Left kidney (tissue), 2 donors: ENCODE measurements around the gene CCDC78. TPM values are rescaled to one million over a fixed set of nuclear protein-coding genes. Genes with fewer than 3 reads are reported as not detected.
"Not testable (repeated sequence)": the region's sequence is repeated elsewhere in the genome, so short reads cannot be mapped to it uniquely, and the experiment has no call there.

Source experiments
- DNase-seq: peaks from one replicate; pipeline ENCODE4 v3.0.0-alpha.2; 2013
- polyA plus RNA-seq: library from polyadenylated mRNA; unstranded; fragments of 120-200 nt; gene quantifications from one replicate; pipeline ENCODE4 v1.2.1, GENCODE V29; 2013; ENCODE audit not compliant: insufficient read length

CCDC78 gene
- polyA plus RNA-seq, 1 donor: 2.0 TPM

DNA sequence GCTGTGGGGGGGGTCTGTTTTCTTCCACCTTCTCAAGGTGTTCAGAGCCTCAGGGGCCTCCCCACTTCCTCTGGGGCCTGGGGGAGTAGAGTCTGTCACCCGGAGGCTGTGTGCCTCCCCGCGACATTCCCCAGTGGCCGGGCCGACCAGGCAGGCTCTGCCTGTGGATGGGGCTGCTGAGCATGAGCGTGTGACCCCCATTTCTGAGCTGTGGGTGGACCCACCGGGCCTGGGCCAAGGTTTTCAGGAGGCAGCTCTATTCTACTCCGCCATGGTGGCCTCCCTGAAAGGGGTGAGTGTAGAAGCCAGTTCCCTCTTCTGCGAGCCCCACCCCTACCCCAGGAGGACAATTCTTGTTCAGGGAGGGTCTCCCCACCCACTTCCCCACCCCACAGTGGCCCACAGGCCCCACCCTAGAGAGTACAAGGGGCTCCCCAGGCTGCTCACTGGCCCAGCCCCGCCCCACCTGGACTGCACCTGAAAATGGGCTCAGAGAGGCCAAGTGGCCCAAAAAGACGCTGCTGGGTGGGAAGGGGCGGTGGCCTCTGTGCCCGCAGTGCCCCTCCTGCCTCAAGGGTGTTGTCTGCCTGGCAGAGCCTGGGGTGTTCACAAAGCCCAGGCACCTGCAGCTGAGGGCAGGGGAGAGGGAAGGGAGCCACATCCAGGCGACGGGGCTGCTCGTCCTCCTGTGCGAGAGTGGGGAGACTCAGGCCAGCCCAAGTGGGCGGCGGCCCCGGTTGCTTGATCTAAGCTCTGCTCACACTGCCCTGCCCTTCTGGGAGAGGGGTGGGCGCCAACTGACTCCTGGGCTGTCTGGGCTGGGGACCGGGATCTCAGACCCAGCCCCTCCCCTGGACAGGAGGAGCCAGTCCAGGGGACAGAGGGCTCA, 35.6 kb upstream of the CCDC78 start:
- DNase-seq: no peak

DNA sequence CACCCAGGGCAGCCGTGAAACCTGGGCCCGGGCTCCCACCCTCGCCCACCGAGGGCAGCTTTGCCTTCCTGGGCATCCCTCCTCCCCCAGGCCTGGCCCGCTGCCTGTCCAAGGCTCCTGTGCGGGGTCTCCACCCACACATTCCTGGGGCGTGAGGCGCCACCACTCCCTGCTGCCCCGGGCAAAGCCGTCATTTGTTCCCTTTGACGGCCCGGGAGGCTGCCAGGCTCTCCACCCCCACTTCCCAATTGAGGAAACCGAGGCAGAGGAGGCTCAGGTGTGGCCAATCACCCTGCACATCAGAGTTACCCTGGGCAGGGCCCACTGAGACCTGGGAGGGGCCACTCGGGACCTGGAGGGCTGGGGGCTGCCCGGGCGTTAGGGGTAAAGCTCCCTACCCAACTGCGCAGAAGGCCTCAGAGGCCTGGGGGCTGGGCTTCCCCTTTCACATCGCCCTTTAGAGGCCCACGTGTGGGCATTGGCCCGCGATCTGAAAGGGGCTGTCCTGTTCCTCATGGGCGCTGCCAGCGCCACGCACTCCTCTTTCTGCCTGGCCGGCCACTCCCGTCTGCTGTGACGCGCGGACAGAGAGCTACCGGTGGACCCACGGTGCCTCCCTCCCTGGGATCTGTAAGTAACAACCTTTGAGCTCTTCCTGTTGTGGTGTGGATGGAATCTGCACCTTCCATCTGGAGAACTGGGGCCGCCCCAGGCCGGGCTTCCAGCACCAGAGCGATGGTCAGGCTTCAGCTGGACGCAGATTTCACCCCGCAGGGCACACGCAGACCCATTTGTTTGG, 34.5 kb upstream of the CCDC78 start, which contains the start of gene MSLN:
Gene MSLN, plus strand, starts transcription at position 190 of the 799 bp plus-strand sequence. CDS start 1,947 bp downstream, outside the sequence.
- DNase-seq: no peak

DNA sequence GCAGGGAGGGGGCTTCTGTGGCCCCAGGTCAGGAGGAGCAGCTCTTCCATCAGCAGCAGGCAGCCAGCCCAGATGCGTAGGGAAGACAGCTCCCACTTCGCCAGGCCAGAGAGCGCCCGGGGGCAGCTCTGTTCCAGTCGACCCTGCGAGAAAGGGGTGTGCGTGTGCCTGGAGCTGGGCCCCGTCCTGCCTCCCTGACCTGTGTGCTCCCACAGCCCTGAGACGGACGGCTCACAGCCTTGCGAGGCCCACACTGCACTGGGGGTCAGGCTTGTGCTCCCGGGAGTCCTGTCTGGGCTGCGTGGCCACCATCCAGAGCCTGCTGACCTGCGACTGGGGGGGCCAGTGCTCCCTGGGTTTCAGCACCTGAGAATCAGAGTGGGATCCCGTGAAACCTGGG, 33.8 kb upstream of the CCDC78 start:
- no peak for DNase-seq

DNA sequence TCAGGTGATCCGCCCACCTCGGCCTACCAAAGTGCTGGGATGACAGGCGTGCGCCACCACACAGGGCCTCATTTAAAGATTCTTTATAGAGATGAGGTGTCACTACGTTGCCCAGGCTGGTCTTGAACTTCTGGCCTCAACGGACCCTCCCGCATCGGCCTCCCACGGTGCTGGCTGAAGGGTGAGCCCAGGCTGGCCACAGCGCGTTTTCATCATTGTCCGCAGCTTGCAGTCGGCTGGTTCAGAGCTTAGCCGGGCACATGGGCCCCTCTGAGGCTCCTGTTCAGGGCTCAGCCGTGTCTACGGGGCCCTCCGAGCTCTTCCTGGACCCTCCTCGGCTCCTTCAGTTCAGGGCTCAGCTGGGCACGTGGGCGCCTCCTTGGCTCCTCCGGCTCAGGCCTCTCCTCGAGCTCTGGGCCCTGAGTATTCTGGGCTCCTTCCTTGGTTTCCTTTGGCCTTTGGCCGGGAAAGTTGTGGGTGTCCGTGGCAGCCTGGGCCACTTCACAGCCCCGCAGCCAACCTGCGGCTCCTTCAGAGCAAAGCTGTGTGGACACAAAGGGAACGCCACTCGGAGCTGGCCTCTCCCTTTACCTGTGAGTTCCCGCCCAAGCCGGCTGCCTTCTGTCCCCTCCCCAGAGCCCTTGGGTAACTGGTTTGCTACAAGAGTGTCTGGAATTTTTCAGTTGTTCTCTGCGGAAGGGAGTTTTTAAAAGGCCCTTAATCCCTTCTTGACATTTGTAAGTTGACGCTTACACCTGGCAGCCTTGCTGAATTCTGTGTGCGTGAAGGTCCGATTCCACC, 33.1 kb upstream of the CCDC78 start:
- no peak for DNase-seq

DNA sequence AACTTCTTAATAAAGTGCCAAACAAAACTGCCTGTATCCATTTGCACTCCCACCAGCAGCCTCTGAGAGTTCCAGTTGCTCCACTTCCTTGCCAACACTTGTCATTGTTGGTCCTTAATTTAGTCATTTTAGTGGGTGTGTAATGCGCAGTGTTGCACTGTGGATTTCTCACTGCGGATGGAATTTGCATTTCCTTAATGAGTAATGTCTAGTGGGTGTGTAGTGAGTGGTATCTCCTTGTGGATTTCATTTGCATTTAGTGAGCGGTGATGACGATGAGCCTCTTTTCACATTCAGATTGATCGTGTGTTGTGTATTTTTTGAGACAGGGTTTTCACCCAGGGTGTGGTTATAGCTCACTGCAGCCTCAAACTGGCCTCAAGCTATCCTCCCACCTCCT, 30.2 kb upstream of the CCDC78 start:
- no peak for DNase-seq

DNA sequence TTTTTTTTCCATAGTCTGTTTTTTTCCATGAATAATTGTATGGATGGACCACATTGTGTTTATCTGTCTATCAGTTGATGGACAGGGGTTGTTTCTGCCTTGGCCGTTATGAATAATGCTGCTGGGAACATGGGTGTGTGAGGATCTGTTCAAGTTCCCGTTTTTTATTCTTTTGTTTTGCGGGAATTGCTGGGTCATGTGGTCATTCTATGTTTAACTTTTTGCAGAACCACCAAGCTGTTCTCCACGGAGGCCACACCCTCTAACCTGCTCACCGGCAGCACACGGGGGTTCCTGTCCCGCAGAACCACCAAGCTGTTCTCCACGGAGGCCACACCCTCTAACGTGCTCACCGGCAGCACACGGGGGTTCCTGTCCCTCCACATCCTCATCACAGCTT, 28.4 kb upstream of the CCDC78 start:
- DNase-seq: no peak

DNA sequence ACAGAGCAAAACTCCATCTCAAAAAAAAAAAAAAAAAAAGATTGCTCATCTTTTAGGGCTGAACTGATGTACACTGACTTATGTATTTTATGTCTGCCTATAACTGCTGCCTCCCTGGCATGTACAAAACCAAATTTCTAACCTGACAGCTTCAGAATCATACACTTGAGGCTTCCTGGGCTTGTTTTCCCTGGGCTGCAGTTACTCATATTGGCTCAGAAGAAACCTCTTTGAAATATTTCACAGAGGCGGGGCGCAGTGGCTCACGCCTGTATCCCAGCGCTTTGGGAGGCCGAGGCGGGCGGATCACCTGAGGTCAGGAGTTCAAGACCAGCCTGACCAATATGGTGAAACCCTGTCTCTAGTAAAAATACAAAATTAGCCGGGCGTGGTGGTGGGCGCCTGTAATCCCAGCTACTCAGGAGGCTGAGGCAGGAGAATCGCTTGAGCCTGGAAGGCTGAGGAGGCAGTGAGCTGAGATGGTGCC, 27.9 kb upstream of the CCDC78 start:
- not testable (repeated sequence) for DNase-seq

DNA sequence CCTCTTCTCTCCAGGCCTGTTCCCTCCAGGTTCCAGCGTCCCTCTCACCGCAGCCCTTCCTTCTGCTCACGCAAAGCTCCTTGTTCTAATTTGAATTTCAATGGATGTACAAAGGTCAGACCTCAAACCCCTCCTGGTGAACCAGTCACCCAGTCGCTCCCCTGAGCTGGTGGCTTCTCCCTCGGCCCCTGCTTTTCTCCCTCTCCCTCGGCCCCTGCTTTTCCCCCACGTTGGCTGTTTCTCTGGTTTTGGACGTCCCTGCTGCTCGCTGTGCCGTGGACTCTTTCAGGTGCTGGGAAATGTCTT, 25.7 kb upstream of the CCDC78 start:
- no peak for DNase-seq

DNA sequence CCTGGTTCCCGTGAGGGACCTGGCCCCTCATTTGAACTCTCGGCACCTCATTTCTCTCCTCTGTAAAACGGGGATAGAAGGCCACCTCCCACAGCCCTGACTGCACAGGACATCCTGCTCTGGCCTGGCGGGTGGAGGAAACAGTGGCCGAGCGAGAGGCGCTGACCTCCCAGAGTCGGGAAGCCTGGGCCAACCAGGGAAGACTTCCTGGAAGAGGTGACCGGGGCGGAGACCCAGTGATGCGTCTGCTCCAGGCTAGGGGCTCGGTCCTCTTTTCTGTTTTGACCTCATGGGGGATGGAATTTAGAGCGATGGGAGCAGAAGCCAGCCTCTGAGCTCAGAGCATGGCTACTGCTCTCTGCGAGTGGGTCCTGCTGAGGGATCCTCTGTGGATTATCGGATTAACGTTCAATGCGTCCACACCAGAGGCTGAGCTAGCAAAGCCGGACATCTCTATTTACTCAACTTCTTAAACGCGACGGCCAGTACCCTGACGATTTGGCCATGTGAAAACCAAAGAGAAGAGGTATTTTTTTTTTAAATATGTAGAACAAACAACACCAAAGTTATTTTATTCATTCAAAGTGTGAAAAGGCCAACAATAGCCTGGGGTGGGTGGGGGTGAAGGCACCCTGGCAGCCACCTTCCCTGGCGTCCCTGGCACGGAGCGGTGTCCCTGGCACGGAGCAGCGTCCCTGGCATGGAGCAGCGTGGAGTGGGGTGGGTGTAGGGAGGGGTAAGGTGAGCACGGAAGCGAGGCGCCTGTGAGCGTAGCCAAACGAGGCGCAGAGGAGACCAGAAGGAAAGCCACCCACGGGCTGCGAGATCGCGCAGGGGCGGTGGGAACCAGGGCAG, 25.1 kb upstream of the CCDC78 start:
- no peak for DNase-seq

DNA sequence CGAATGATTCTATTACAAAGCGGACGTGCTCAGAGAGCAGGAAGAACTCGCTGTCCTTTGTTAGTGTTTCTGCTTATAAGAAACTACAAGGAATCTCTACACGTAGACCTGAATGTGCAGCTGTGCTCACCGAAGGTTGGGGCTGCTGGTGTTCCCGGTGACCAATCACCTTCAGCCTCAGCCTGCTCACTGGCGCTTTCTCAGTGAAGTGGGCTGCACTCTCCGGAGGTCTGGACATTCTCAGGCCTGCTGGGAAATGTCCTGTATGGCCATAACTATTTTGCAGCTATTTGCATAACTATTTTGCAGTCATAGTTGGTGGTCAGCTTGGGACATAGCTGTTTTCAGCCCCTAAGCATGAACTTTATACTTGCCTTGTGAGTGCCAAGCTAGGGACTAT, 24.2 kb upstream of the CCDC78 start:
- DNase-seq: no peak

DNA sequence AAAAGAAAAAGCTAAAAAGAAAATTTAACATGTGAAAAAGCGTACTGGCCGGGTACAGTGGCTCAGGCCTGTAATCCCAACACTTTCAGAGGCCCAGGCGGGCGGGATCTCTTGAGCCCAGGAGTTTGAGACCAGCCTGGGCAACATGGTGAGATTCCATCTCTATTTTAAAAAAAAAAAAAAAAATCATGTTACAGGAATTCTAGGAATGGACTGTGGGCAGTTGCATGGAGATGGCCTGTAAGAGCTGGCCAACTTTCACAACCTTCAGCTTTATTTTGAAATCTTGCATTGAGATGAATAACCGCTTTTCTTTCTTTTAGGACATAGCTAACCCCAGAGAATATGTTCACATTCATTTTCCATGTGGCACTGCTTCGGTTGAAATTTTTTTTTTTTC, 22.8 kb upstream of the CCDC78 start:
- DNase-seq: no peak

DNA sequence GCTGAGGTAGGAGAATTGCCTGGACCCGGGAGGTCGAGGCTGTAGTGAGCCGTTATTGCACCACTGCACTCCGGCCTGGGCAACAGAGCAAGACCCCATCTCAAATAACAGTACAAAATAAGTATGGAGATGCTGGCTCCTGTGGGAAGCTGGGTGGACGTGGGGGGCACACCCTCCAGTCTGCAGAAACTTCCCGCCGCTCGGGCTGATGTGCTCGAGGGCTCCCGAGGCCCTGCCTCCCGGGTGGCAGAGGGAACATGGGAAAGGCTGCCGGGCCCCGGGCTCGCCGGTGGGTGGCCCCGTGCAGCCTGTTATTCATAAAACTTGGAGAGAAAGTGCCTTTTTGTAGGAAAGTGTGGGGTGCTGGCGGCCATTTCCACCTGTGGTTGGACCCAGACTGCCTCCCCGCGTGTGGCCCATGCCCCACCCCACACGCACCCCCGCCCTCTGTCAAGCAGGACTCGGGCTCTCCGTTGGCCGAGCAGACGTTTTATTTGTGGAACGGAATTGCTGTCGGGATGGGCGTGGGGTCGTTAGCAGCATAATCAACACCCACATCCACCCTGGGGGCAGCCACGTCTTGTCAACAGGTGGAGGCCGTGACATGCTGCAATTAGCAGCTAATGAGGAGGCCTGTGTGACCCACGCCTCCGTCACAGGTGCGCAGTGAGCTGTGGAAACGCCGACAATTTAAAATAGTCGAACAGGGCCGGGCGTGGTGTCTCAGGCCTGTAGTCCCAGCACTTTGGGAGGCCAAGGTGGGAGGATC, 21.9 kb upstream of the CCDC78 start:
- no peak for DNase-seq

DNA sequence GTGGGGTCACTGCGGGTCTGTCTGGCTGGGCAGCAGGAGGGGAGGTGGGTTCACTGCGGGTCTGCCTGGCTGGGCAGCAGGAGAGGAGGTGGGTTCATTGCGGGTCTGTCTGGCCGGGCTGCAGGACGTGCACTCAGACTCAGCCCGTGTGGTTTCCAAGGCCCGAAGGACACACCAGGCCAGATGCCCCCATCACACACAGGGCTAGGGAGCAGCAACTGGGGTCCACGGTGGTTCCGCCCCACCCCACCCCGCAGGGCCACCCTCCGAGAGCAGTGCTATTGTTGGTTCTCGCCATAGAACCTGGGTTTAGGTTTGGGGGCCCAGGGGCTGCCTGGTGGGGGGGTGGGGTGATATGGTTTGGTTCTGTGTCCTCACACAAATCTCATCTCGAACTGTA, 20.4 kb upstream of the CCDC78 start:
- no peak for DNase-seq

DNA sequence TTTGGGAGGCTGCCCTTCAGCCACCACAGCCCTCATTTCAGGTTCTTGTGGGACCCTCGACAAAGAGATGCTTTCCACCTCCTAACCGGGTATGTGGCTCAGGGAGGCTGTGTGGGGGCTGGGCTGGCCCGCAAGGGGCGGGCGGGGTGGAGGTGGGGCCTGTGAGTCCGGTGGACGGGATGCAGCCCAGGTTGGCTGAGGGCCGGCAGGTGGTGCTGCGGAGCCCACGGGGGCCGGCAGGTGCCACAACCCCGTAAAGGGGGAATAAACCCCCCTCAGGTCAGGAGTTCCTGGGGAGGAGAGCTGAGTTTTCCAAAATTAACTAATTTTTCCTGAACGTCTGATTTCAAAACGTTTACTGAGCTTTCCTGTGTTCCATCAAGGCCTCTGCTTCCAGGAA, 19.5 kb upstream of the CCDC78 start:
- DNase-seq: no peak

DNA sequence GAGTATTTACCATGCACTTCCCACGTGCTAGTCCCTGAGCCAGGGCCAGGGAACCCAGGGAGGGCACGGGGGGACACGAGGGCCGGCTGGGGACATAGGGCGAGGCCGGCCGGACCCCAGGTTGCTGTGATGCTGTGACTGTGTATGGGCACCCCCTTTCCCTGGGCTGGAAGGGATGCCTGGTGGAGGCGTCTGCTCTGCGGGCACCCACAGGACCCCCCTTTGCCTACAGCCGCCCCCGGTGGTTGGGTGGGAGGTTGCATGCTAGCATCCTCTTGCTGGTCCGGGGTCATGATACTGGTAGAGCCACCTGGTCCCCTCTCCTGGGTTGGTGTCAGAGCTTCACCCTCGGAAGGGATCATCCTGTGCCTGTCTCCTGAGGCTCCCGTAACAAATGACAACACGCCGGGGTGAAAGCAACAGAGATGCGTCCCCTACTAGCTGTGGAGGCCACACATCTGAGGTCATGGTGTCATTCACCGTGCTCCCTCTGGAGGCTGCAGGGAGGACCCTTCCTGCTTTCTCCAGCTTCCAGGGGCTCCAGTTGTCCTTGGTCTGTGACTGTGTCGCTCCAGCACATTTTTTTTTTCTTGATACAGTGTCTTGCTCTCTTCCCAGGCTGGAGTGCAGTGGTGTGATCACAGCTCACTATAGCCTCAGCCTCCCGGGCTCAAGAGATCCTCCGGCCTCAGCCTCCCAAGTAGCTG, 17.7 kb upstream of the CCDC78 start:
- DNase-seq: no peak

DNA sequence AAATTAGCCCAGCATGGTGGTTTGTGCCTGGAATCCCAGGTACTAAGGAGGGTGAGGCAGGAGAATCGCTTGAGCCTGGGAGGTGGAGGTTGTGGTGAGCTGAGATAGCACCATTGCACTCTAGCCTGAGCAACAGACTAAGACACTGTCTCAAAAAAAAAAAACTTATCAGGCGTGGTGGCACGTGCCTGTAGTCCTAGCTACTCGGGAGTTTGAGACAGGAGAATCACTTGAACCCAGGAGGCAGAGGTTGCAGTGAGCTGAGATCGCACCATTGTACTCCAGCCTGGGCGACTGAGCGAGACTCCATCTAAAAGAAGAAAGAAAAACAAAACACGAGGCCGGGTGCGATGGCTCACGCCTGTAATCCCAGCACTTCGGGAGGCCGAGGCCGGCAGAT, 16.7 kb upstream of the CCDC78 start:
- not testable (repeated sequence) for DNase-seq

DNA sequence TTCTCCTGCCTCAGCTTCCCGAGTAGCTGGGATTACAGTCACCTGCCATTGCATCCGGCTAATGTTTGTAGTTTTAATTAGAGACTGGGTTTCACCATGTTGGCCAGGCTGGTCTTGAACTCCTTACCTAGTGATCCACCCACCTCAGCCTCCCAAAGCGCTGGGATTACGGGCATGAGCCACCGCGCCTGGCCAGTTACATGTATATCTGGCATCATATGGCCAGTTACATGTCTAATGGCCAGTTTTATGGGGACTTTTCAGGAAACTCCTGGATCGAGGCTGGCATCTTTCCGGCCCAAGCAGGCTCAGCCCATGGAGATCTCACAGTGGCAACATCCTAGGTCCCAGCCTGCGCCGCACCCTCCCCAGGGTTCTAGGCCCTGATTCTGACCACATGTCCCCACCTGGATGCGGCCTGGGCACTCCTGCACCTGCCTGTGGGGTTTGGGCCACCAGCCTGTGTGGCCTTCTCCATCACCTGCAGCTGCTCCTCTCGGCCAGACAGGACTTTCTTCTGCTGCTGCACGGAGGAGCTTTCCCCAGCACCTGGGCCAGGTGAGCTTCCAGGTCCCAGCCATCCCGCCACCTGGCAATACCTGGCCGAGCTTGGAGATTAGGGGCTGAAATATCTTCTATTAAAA, 15.9 kb upstream of the CCDC78 start:
- no peak for DNase-seq

DNA sequence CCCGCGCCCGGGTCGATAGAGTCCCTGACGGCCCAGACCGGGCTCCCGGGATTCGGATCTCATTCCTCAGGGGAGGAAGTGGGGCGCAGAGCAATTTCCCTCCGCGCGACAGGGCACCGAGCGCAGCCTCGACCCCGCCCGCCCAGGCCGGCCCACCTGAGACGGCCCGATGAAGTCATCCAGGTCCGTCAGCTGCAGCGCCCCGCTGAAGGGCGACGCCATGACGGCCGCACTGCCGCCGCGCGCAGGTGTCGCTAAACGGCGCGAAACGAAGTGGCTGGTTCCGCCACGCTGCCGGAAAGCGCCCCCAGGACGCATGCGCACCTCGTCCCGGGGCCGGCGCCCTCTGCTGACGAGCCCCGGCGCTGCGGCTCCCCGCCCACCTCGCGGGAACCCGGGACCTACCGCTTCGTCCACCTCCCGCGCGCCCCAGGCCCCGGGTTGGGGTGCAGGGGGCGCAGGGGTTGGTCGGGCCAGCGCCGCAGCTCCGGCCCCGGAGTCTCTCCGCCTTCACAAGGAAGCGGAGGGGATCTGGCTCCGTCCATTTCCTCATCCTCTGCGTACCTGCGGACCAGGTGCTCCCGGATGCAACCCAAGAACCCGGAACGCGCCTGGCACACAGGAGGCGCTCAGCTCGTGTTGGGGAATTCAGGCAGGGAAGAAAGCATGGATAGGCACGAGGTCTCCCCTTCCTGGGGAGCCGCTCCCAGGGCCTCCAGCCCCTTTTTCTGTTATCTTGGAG, 14.7 kb upstream of the CCDC78 start, which contains the start of gene CIAO3:
Gene CIAO3, minus strand, starts transcription at position 234 of the 742 bp plus-strand sequence. Its CDS starts 12 bp downstream, at position 222.
- DNase-seq: peak; percentile 84

DNA sequence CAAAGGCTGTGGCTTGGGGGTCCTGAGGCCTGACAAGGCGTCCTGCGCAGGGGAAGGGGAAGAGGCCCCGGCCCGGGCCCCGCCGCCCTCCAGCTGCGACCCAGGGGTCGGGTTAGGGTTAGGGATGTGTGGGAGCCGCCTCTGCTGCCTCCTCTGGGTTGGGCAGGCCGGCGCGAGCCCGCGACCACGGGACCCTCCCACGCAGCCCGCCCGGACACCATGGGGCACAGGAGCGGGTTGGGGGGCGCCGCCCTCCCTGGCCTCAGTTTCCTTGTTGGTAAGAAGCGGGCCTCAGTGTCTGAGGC, 14.2 kb upstream of the CCDC78 start:
- DNase-seq: no peak
